Endothelial cell of umbilical vein (primary cell): ENCODE measurements around the gene TRMT1. TPM values are rescaled to one million over a fixed set of nuclear protein-coding genes. Genes with fewer than 3 reads are reported as not detected.

Source experiments
- BruUV-seq: library from RNA; stranded (reverse); fragments of 400-500 nt; replicated peaks from 2 replicates; lab custom pipeline; 2021; lab: Mats Ljungman, UMichigan
- CTCF ChIA-PET: fragments of 300-600, 350-600 bp; sonication (Branson Sonifier 250); formaldehyde crosslinking; loops from one replicate; lab custom pipeline; 2021; ENCODE audit warnings: antibody characterized with exemption, inconsistent platforms; lab: Charles Lee
- POLR2A ChIA-PET: fragments of 300-600, 350-600 bp; sonication (Branson Sonifier 250); formaldehyde crosslinking; loops from one replicate; lab custom pipeline; 2021; ENCODE audit warnings: antibody characterized with exemption, inconsistent platforms; lab: Charles Lee
- DNase-seq: peaks from one replicate; pipeline ENCODE4 v3.0.0-alpha.2; 2011; ENCODE audit warnings: low read depth, low spot score
- FAIRE-seq: peaks from 2 replicates; lab custom pipeline; 2011; peaks lifted over from hg19 to GRCh38; lab: Jason Lieb, UNC
- H2AFZ ChIP-seq: 2 replicates; pipeline ENCODE4 v1.6.0; 2012; ENCODE audit warnings: low read depth, low read length, control low read depth, inconsistent platforms
- H3K27ac ChIP-seq: 2 replicates; pipeline ENCODE4 v1.5.1; 2011; ENCODE audit warnings: low read depth, mild to moderate bottlenecking, control low read depth, low read length, moderate library complexity; ENCODE audit not compliant: insufficient read depth
- H3K27me3 ChIP-seq, 2 experiments: 2 replicates each; pipeline versions ENCODE4 v1.6.0 to v1.6.1; 2011; ENCODE audit warnings: low read length in 2 of 2, mixed read lengths in 1 of 2; ENCODE audit not compliant: control insufficient read depth in 2 of 2, insufficient read depth in 2 of 2
- H3K36me3 ChIP-seq, 2 experiments: 2 replicates in 1 of 2; 3 replicates in 1 of 2; pipeline ENCODE4 v1.5.1; 2011; ENCODE audit warnings: low read length in 2 of 2, mild to moderate bottlenecking in 1 of 2, moderate library complexity in 1 of 2; ENCODE audit not compliant: control insufficient read depth in 2 of 2, insufficient read depth in 2 of 2; ENCODE audit errors: extremely low read depth in 1 of 2
- H3K4me1 ChIP-seq: 3 replicates; pipeline ENCODE4 v1.5.1; 2011; ENCODE audit warnings: mild to moderate bottlenecking, low read length; ENCODE audit not compliant: control insufficient read depth, insufficient read depth; ENCODE audit errors: extremely low read depth
- H3K4me2 ChIP-seq: 2 replicates; pipeline ENCODE4 v1.6.1; 2011; ENCODE audit warnings: low read length, control low read depth, mixed read lengths; ENCODE audit not compliant: insufficient read depth
- H3K4me3 ChIP-seq, 3 experiments: fragments of 200-600 bp in 1 of 3; sonication (generic), shearing (Covaris generic) in 1 of 3; replicated peaks in 1 of 3; 2 replicates each; pipeline ENCODE4 v1.5.1; 2011 to 2016; ENCODE audit warnings: control low read depth in 3 of 3, low read length in 3 of 3, mild to moderate bottlenecking in 2 of 3, inconsistent platforms in 1 of 3, low read depth in 1 of 3, moderate library complexity in 1 of 3; ENCODE audit not compliant: insufficient read depth in 1 of 3
- H3K79me2 ChIP-seq: 2 replicates; pipeline ENCODE4 v1.6.0; 2012; ENCODE audit warnings: low read length, inconsistent platforms; ENCODE audit not compliant: control insufficient read depth, insufficient read depth
- H3K9ac ChIP-seq: replicated peaks from 2 replicates; pipeline ENCODE3; 2011; ENCODE audit warnings: low read length, control low read depth; ENCODE audit not compliant: insufficient read depth; ENCODE audit errors: extremely low read depth
- H3K9me1 ChIP-seq: replicated peaks from 3 replicates; pipeline ENCODE4 v1.6.0; 2011; ENCODE audit warnings: mild to moderate bottlenecking, low read length; ENCODE audit not compliant: control insufficient read depth, insufficient read depth; ENCODE audit errors: extremely low read depth
- H3K9me3 ChIP-seq: replicated peaks from 2 replicates; pipeline ENCODE4 v1.5.1; 2012; ENCODE audit warnings: low read length, inconsistent platforms; ENCODE audit not compliant: control insufficient read depth, insufficient read depth
- H4K20me1 ChIP-seq: replicated peaks from 2 replicates; pipeline ENCODE3; 2011; ENCODE audit warnings: mild to moderate bottlenecking, low read length; ENCODE audit not compliant: control insufficient read depth, insufficient read depth; ENCODE audit errors: extremely low read depth
- CTCF ChIP-seq, 2 donors: IDR thresholded peaks; 1 replicate in 1 of 2; 2 replicates in 1 of 2; pipeline ENCODE4 v1.5.1; 2011; ENCODE audit warnings: low read length in 2 of 2, mild to moderate bottlenecking in 2 of 2, moderate library complexity in 2 of 2, control low read depth in 1 of 2, inconsistent platforms in 1 of 2, low read depth in 1 of 2; ENCODE audit not compliant: insufficient read depth in 1 of 2; ENCODE audit errors: extremely low read depth in 1 of 2
- EZH2 ChIP-seq: IDR thresholded peaks from 2 replicates; pipeline ENCODE4 v1.6.1; 2012; ENCODE audit warnings: borderline replicate concordance, low read depth, mild to moderate bottlenecking, moderate library complexity, low read length, inconsistent platforms; ENCODE audit not compliant: severe bottlenecking
- FOS ChIP-seq: IDR thresholded peaks from 2 replicates; pipeline ENCODE4 v1.6.1; 2011; ENCODE audit warnings: mild to moderate bottlenecking, low read length, moderate library complexity, borderline replicate concordance; ENCODE audit not compliant: insufficient read depth
- GATA2 ChIP-seq: IDR thresholded peaks from 2 replicates; pipeline ENCODE4 v1.7.0; 2011; ENCODE audit warnings: low read depth, mild to moderate bottlenecking, moderate library complexity, mixed read lengths, low read length; ENCODE audit not compliant: insufficient read length, insufficient read depth
- JUN ChIP-seq: IDR thresholded peaks from 2 replicates; pipeline ENCODE4 v1.6.1; 2011; ENCODE audit warnings: borderline replicate concordance, low read depth; ENCODE audit not compliant: insufficient read length, insufficient read depth
- MAX ChIP-seq: IDR thresholded peaks from 2 replicates; pipeline ENCODE4 v1.6.1; 2011; ENCODE audit not compliant: insufficient read depth, insufficient read length
- MYC ChIP-seq: IDR thresholded peaks from one replicate; pipeline ENCODE4 v1.6.1; 2011; ENCODE audit warnings: mild to moderate bottlenecking, low read depth, low read length
- POLR2A ChIP-seq: IDR thresholded peaks from 2 replicates; pipeline ENCODE4 v1.6.1; 2012; ENCODE audit warnings: low read depth, mild to moderate bottlenecking, control low read depth, low read length
- POLR2AphosphoS5 ChIP-seq: IDR thresholded peaks from 2 replicates; pipeline ENCODE4 v1.6.1; 2012; ENCODE audit warnings: low read depth, mild to moderate bottlenecking, control low read depth, low read length, moderate library complexity; ENCODE audit not compliant: insufficient read depth
- dilution Hi-C: fragments of 300-500 bp; cut with MboI; formaldehyde crosslinking; loops from one replicate; pipeline ENCODE4 v1.15.0; 2019; ENCODE audit warnings: low sequenced_read_pairs; ENCODE audit not compliant: extremely low pct_ligation_motif_present
- intact Hi-C: fragments of 100-400 bp; cut with micrococcal nuclease; formaldehyde crosslinking; loops from one replicate; pipeline ENCODE4 v1.10.0; 2022
- polyA plus RNA-seq, 4 experiments: library from polyadenylated mRNA; depleted of rRNA in 3 of 4; stranded (reverse) in 3 of 4; unstranded in 1 of 4; fragments of >200 nt; gene quantifications; 2 replicates each; pipeline versions ENCODE4 v1.2.1 to v1.2.3, GENCODE V29; 2011 to 2012; ENCODE audit warnings: missing spikeins in 1 of 4
- total RNA-seq: library from RNA; stranded (reverse); gene quantifications from 2 replicates; pipeline ENCODE4 v1.2.3, GENCODE V29; 2021

The TRMT1 gene
- total and polyA plus RNA-seq, 2 donors (not counting 3 experiments of a cell fraction or from before 2014, with no cell fraction given), result 46.3 to 53.0 TPM

- intact Hi-C loops (no loop called here), dilution Hi-C loops (no loop called here)
- H2AFZ ChIP-seq, result no peak overlapping the region
- H3K9me3 ChIP-seq, result no peaks in the 10 kb centered on the region
- no peaks in the 10 kb centered on the region for H4K20me1 ChIP-seq
- POLR2A ChIA-PET, result no interaction called here
- no peak overlapping the region for H3K9ac ChIP-seq
- no peak for FAIRE-seq
- peaks cover 2% of the 10 kb centered on the region for H3K4me1 ChIP-seq
- H3K4me2 ChIP-seq, result no peak overlapping the region
- no peak overlapping the region for H3K27ac ChIP-seq
- H3K9me1 ChIP-seq, result no peaks in the 10 kb centered on the region
- no peak for DNase-seq
- H3K79me2 ChIP-seq, result no peaks in the 10 kb centered on the region
- H3K36me3 ChIP-seq, result no peaks in the 10 kb centered on the region
- H3K4me3 ChIP-seq, result no peak overlapping the region
- CTCF ChIA-PET, result interaction anchor here (1.3 to 6.2 kb wide), 2 partner anchors 89 to 101 kb away, joined by 3 to 32 read pairs; no protein-coding TSS in a partner anchor
- no peaks in the 10 kb centered on the region for H3K27me3 ChIP-seq
- no TSS peak for BruUV-seq
- TF ChIP-seq POLR2A (no peak), CTCF (IDR thresholded peaks at IDR 0.05; ENCODE audit: extremely low read depth in 1 of 2, insufficient read depth in 1 of 2, low read depth in 1 of 2, low read length in 2 of 2) (no peak), MAX (no peak), MYC (no peak), FOS (no peak), POLR2AphosphoS5 (no peak), EZH2 (no peak), GATA2 (no peak), JUN (no peak)
These were observed 50.3 kb downstream of the TRMT1 start for GRCh38 chr19:13066226-13066625.
